H1 (cell line): ENCODE measurements around the gene CYLD. TPM values are rescaled to one million over a fixed set of nuclear protein-coding genes. Genes with fewer than 3 reads are reported as not detected.

Experiments
- ATF3 ChIP-seq: IDR thresholded peaks from 2 replicates; pipeline ENCODE4 v1.6.1; 2011; ENCODE audit warnings: low read depth, mild to moderate bottlenecking, low read length; ENCODE audit not compliant: insufficient read depth
- FOSL1 ChIP-seq: IDR thresholded peaks from 2 replicates; pipeline ENCODE4 v1.6.1; 2011; ENCODE audit warnings: mild to moderate bottlenecking, low read depth, low read length, moderate library complexity; ENCODE audit not compliant: insufficient read depth
- MAFK ChIP-seq: IDR thresholded peaks from 2 replicates; pipeline ENCODE4 v1.6.1; 2012; ENCODE audit warnings: low read depth, mild to moderate bottlenecking, improper control_type of control experiment, low read length
- RNF2 ChIP-seq: fragments of 200-900, 300-1000 bp; sonication (generic); IDR thresholded peaks from 2 replicates; pipeline ENCODE4 v1.7.1; 2016; ENCODE audit warnings: borderline replicate concordance, low read depth, mild to moderate bottlenecking, antibody characterized with exemption, low read length; ENCODE audit not compliant: poor library complexity, severe bottlenecking; ENCODE audit errors: missing control alignments
- TAF1 ChIP-seq: IDR thresholded peaks from 2 replicates; pipeline ENCODE4 v1.6.1; 2011; ENCODE audit warnings: mild to moderate bottlenecking, low read depth, low read length
- polyA plus RNA-seq, 7 experiments: library from polyadenylated mRNA; depleted of rRNA in 3 of 7; stranded (reverse) in 5 of 7; unstranded in 2 of 7; fragments of >200 nt in 5 of 7; fragments of 200-250 nt in 2 of 7; gene quantifications; 1 replicate in 5 of 7; 2 replicates in 1 of 7; 4 replicates in 1 of 7; pipeline versions ENCODE4 v1.2.1 to v1.2.3, GENCODE V29; 2011 to 2013; ENCODE audit warnings: missing spikeins in 2 of 7, mixed read lengths in 2 of 7
- total RNA-seq: library from RNA; stranded (reverse); fragmentation: NEBNext Ultra II Directional; extraction: Animal tissue kit (Norgen Biotek cat#: 25700); gene quantifications from 2 replicates; pipeline ENCODE4 v1.2.1, GENCODE V29; 2021
- TF ChIP-seq, protein P1 (sequence below): fragments of 300-600 bp; sonication (generic); IDR thresholded peaks from 2 replicates; pipeline ENCODE4 v1.7.1; 2012; ENCODE audit warnings: low read length, moderate library complexity, mild to moderate bottlenecking, inconsistent platforms; ENCODE audit not compliant: insufficient replicate concordance

The CYLD gene
- total and polyA plus RNA-seq, 2 of the 8 experiments (the other 6 are each of a cell fraction or from before 2014, with no cell fraction given): 3.7 to 18.8 TPM

DNA sequence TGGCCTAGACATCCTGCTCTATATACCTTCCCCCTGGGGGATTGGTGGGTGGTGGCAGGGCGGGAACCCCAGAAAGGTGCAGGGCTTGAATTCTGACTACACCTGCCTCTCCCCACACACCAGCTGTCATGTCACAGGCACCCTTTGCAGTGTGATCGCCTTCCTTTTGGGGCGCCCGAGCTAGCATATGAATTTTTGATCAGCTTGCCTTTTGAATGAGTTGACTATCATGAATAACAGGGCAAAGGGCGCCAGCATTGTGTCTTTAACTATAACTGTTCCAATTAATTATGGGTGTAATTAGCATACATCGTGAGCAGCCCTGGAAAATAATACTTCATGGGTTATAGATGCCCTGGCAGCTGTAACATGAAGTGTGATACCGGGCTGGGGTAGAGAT lies 72.7 kb downstream of the CYLD start (continued):
- TF ChIP-seq, protein P1, sequence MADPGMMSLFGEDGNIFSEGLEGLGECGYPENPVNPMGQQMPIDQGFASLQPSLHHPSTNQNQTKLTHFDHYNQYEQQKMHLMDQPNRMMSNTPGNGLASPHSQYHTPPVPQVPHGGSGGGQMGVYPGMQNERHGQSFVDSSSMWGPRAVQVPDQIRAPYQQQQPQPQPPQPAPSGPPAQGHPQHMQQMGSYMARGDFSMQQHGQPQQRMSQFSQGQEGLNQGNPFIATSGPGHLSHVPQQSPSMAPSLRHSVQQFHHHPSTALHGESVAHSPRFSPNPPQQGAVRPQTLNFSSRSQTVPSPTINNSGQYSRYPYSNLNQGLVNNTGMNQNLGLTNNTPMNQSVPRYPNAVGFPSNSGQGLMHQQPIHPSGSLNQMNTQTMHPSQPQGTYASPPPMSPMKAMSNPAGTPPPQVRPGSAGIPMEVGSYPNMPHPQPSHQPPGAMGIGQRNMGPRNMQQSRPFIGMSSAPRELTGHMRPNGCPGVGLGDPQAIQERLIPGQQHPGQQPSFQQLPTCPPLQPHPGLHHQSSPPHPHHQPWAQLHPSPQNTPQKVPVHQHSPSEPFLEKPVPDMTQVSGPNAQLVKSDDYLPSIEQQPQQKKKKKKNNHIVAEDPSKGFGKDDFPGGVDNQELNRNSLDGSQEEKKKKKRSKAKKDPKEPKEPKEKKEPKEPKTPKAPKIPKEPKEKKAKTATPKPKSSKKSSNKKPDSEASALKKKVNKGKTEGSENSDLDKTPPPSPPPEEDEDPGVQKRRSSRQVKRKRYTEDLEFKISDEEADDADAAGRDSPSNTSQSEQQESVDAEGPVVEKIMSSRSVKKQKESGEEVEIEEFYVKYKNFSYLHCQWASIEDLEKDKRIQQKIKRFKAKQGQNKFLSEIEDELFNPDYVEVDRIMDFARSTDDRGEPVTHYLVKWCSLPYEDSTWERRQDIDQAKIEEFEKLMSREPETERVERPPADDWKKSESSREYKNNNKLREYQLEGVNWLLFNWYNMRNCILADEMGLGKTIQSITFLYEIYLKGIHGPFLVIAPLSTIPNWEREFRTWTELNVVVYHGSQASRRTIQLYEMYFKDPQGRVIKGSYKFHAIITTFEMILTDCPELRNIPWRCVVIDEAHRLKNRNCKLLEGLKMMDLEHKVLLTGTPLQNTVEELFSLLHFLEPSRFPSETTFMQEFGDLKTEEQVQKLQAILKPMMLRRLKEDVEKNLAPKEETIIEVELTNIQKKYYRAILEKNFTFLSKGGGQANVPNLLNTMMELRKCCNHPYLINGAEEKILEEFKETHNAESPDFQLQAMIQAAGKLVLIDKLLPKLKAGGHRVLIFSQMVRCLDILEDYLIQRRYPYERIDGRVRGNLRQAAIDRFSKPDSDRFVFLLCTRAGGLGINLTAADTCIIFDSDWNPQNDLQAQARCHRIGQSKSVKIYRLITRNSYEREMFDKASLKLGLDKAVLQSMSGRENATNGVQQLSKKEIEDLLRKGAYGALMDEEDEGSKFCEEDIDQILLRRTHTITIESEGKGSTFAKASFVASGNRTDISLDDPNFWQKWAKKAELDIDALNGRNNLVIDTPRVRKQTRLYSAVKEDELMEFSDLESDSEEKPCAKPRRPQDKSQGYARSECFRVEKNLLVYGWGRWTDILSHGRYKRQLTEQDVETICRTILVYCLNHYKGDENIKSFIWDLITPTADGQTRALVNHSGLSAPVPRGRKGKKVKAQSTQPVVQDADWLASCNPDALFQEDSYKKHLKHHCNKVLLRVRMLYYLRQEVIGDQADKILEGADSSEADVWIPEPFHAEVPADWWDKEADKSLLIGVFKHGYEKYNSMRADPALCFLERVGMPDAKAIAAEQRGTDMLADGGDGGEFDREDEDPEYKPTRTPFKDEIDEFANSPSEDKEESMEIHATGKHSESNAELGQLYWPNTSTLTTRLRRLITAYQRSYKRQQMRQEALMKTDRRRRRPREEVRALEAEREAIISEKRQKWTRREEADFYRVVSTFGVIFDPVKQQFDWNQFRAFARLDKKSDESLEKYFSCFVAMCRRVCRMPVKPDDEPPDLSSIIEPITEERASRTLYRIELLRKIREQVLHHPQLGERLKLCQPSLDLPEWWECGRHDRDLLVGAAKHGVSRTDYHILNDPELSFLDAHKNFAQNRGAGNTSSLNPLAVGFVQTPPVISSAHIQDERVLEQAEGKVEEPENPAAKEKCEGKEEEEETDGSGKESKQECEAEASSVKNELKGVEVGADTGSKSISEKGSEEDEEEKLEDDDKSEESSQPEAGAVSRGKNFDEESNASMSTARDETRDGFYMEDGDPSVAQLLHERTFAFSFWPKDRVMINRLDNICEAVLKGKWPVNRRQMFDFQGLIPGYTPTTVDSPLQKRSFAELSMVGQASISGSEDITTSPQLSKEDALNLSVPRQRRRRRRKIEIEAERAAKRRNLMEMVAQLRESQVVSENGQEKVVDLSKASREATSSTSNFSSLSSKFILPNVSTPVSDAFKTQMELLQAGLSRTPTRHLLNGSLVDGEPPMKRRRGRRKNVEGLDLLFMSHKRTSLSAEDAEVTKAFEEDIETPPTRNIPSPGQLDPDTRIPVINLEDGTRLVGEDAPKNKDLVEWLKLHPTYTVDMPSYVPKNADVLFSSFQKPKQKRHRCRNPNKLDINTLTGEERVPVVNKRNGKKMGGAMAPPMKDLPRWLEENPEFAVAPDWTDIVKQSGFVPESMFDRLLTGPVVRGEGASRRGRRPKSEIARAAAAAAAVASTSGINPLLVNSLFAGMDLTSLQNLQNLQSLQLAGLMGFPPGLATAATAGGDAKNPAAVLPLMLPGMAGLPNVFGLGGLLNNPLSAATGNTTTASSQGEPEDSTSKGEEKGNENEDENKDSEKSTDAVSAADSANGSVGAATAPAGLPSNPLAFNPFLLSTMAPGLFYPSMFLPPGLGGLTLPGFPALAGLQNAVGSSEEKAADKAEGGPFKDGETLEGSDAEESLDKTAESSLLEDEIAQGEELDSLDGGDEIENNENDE: no peak
- TF ChIP-seq MAFK (no peak), FOSL1 (no peak), ATF3 (no peak), TAF1 (no peak), RNF2 (no peak)
